GM21717 (cell line): ENCODE measurements around the gene PURB.
"Not testable (repeated sequence)": the region's sequence is repeated elsewhere in the genome, so short reads cannot be mapped to it uniquely, and the experiment has no call there.

ENCODE experiments used
- ATAC-seq: cut with Tn5 transposase; IDR thresholded peaks from one replicate; pipeline ENCODE4 v1.9.1; 2021; ENCODE audit warnings: mild to moderate bottlenecking, moderate library complexity; ENCODE audit not compliant: unreplicated experiment

The PURB gene

GRCh38 chr7:44854644-44855364, 30.5 kb downstream of the PURB start:
- no peak for ATAC-seq

GRCh38 chr7:44853391-44853790, 31.9 kb downstream of the PURB start:
- no peak for ATAC-seq

GRCh38 chr7:44852590-44852989, 32.7 kb downstream of the PURB start:
- no peak for ATAC-seq

- no peak for ATAC-seq
Observed at GRCh38 chr7:44849885-44850544, 35.3 kb downstream of the PURB start.

GRCh38 chr7:44849259-44849884, 36.0 kb downstream of the PURB start:
- no peak for ATAC-seq

GRCh38 chr7:44847920-44848634, 37.3 kb downstream of the PURB start, which contains the start of gene H2AZ2:
Gene H2AZ2 (minus strand): TSS chr7:44848087. CDS start chr7:44847971, 116 bp downstream.
- peak; percentile 85 for ATAC-seq

- ATAC-seq, result peak; percentile 72
Observed at GRCh38 chr7:44847509-44847919, 37.8 kb downstream of the PURB start.

GRCh38 chr7:44846816-44847508, 38.4 kb downstream of the PURB start:
- ATAC-seq, result no peak

- not testable (repeated sequence) for ATAC-seq
Observed at GRCh38 chr7:44846390-44846789, 38.9 kb downstream of the PURB start.

- no peak for ATAC-seq
Observed at GRCh38 chr7:44845451-44845850, 39.9 kb downstream of the PURB start.

GRCh38 chr7:44843440-44843839, 41.9 kb downstream of the PURB start:
- ATAC-seq, result not testable (repeated sequence)

- not testable (repeated sequence) for ATAC-seq
Observed at GRCh38 chr7:44842675-44843074, 42.7 kb downstream of the PURB start.

- ATAC-seq, result no peak
Observed at GRCh38 chr7:44838751-44839150, 46.6 kb downstream of the PURB start.

GRCh38 chr7:44827567-44827966, 57.8 kb downstream of the PURB start:
- no peak for ATAC-seq
